ENCODE measurements around the gene SYT2.
"Not testable (repeated sequence)": the region's sequence is repeated elsewhere in the genome, so short reads cannot be mapped to it uniquely, and the experiment has no call there.

Gene SYT2

DNA sequence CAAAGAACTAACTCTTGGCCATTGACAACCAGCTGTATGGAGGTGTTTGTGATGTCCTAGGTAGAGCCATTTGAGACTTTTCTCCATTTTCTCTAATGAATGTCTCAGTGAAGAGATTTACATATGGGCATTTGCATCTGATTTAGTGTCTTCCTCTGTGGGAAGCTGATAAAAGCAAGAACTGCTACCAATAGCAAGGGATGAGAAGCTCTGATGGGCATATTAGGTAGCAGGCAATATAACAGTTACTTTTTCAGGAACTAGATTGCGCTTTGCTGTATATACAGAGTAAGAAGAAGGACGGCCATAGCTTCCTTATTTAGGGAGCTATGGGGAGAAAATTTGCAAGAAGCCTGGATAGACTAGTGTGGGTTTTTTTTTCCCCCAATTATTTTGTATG, 169.4 kb downstream of the SYT2 start:
- H3K27ac ChIP-seq (ENCODE audit: low read depth, low read length); H3K4me3 ChIP-seq (ENCODE audit: low read depth, low read length); H3K36me3 ChIP-seq (ENCODE audit: control insufficient read depth, insufficient read depth, low read length); H3K9ac ChIP-seq (ENCODE audit: low read length); H3K27me3 ChIP-seq (ENCODE audit: control insufficient read depth, insufficient read depth, low read length); H3K9me3 ChIP-seq (ENCODE audit: control insufficient read depth, insufficient read depth, low read depth, low read length): not testable (repeated sequence)
- H3K4me1 ChIP-seq (ENCODE audit: control insufficient read depth, insufficient read depth, low read length), result peaks cover 20% of the 10 kb centered on the region

Measured in HUES6 (cell line).